Left lung (tissue), 10 donors: ENCODE measurements around the gene CALM1. TPM values are rescaled to one million over a fixed set of nuclear protein-coding genes. Genes with fewer than 3 reads are reported as not detected.

Experiments
- ATAC-seq: fragments of 200-7000 bp; cut with Tn5 transposase; one replicate; pipeline ENCODE4 v1.9.1; 2020; ENCODE audit warnings: moderate library complexity
- DNase-seq, 4 donors: peaks; one replicate each; pipeline ENCODE4 v3.0.0-alpha.2; 2013 to 2020
- H3K27ac ChIP-seq, 2 donors: fragments of 200-600 bp; sonication (generic) in 1 of 2; one replicate each; pipeline versions ENCODE4 v1.5.0 to v1.8.0; 2020 to 2021
- H3K27me3 ChIP-seq, 2 donors: fragments of 200-600 bp; sonication (generic) in 1 of 2; one replicate each; pipeline versions ENCODE4 v1.5.0 to v1.8.0; 2020 to 2021
- H3K36me3 ChIP-seq, 2 donors: fragments of 200-600 bp; sonication (generic) in 1 of 2; one replicate each; pipeline versions ENCODE4 v1.5.0 to v1.8.0; 2020 to 2021
- H3K4me1 ChIP-seq, 2 donors: fragments of 200-600 bp; one replicate each; pipeline ENCODE4 v1.8.0; 2021
- H3K4me3 ChIP-seq, 2 donors: fragments of 200-600 bp; sonication (generic) in 1 of 2; one replicate each; pipeline versions ENCODE4 v1.5.0 to v1.8.0; 2020 to 2021; ENCODE audit warnings: mild to moderate bottlenecking in 1 of 2
- H3K9me3 ChIP-seq, 2 donors: fragments of 200-600 bp; sonication (generic) in 1 of 2; one replicate each; pipeline versions ENCODE4 v1.5.0 to v1.8.0; 2020 to 2021
- intact Hi-C, 2 donors: fragments of 100-400 bp; cut with DNase I; formaldehyde crosslinking; loops; one replicate each; pipeline versions ENCODE4 v1.11.2 to v1.14.2; 2022
- polyA plus RNA-seq, 6 donors: library from polyadenylated mRNA; unstranded; fragments of 120-200 nt; gene quantifications; one replicate each; pipeline ENCODE4 v1.2.1, GENCODE V29; 2013; ENCODE audit not compliant: insufficient read length in 6 of 6
- total RNA-seq, 2 donors: library from RNA; stranded (reverse); fragmentation: NEBNext Ultra II Directional; extraction: Animal tissue kit (Norgen Biotek cat#: 25700); gene quantifications; one replicate each; pipeline ENCODE4 v1.2.1, GENCODE V29; 2021
- TF ChIP-seq, protein P1 (sequence below), 2 donors: fragments of 200-600 bp; sonication (generic) in 1 of 2; IDR thresholded peaks; one replicate each; pipeline versions ENCODE4 v1.5.0 to v1.8.0; 2021; ENCODE audit warnings: antibody characterized with exemption in 2 of 2
- donor health status: DM: no; HTN: yes; CAD: no.
- donor health status: DM: no; HTN: no; CAD: no.

Gene CALM1
- total and polyA plus RNA-seq, 8 donors: 553 to 767 (median 654) TPM

DNA sequence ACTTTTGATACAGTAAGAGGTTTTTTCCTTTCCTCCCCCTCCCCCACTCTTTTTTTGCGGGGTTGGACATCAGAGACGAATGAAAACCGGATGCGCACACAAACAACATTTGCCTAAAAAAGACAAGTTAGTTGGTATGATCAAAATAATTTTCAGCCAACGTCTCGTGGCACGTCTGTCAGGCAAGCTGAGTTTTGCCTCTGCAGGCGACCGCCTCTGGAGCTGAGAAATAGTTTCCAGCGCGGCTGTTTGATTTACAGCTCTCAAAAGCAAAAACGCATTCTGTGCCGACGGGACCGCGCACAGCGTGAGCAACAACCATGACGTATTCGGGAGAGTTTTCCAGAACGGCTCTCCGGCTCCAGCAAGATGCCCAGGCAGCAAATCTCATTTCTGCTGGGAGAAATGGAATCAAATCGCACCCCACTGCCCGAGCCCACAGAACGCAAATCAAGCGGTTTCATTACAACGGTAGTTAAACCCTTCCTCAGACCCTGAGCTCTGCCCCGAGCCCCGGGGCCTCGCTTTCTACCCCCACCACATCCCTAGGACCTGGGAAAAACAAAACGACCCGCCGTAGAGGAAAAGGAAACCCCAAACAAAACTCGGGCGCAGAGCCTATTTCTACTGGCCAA, 14.2 kb upstream of the CALM1 start:
- Histone ChIP-seq H3K27me3 (no peaks in the 10 kb centered on the region), H3K27ac (peak overlapping the region; percentile 97 to 100), H3K36me3 (no peaks in the 10 kb centered on the region), H3K9me3 (no peaks in the 10 kb centered on the region), H3K4me3 (peak overlapping the region; percentile 41 to 47), H3K4me1 (peaks cover 6 to 26% of the 10 kb centered on the region in 2 donors)
- DNase-seq (peak; percentile 71 to 88 (median 82)), ATAC-seq (peak; percentile 53)
- intact Hi-C loops: no loop called here
- TF ChIP-seq, protein P1, sequence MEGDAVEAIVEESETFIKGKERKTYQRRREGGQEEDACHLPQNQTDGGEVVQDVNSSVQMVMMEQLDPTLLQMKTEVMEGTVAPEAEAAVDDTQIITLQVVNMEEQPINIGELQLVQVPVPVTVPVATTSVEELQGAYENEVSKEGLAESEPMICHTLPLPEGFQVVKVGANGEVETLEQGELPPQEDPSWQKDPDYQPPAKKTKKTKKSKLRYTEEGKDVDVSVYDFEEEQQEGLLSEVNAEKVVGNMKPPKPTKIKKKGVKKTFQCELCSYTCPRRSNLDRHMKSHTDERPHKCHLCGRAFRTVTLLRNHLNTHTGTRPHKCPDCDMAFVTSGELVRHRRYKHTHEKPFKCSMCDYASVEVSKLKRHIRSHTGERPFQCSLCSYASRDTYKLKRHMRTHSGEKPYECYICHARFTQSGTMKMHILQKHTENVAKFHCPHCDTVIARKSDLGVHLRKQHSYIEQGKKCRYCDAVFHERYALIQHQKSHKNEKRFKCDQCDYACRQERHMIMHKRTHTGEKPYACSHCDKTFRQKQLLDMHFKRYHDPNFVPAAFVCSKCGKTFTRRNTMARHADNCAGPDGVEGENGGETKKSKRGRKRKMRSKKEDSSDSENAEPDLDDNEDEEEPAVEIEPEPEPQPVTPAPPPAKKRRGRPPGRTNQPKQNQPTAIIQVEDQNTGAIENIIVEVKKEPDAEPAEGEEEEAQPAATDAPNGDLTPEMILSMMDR (IDR thresholded peaks at IDR 0.05): no peak

DNA sequence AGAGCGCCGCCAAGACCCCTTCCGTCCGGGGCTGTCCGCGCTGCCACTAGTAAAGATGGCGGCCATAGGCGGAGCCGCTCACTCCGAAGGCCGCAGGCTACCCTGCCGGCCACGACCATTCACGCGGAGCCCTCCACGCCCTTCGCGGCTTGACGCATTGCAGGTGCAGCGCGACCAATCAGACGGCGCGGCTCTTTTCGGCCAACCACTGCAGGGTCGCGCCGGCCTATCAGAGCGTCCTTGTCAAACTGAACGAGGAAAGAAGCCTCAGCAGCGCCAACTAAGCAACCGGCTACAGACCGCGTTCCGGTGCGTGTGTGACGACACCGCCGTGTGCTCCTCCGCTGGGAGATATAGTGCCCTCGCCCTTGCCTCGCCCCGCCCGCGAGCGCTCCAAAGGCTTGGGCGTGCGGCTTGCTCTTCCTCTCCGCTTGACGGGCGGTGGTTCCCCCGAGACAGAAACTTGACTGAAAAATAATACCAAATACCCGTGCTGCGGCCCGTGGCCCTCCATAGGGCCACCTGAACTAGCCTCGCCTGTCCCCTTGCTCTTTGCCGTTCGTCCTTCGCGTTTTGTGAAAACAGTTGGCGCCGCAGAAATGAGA, 13.6 kb upstream of the CALM1 start:
- Histone ChIP-seq H3K27me3 (no peaks in the 10 kb centered on the region), H3K36me3 (no peaks in the 10 kb centered on the region), H3K4me3 (peak overlapping the region; percentile 41 to 47), H3K9me3 (no peaks in the 10 kb centered on the region), H3K27ac (peak overlapping the region; percentile 97 to 100), H3K4me1 (peaks cover 6 to 26% of the 10 kb centered on the region in 2 donors)
- peak; percentile 98 to 100 (median 100) for DNase-seq
- intact Hi-C loops: no loop called here
- TF ChIP-seq, protein P1 (IDR thresholded peaks at IDR 0.05): peak in 1 of 2 donors; percentile 56
- ATAC-seq: peak; percentile 93

DNA sequence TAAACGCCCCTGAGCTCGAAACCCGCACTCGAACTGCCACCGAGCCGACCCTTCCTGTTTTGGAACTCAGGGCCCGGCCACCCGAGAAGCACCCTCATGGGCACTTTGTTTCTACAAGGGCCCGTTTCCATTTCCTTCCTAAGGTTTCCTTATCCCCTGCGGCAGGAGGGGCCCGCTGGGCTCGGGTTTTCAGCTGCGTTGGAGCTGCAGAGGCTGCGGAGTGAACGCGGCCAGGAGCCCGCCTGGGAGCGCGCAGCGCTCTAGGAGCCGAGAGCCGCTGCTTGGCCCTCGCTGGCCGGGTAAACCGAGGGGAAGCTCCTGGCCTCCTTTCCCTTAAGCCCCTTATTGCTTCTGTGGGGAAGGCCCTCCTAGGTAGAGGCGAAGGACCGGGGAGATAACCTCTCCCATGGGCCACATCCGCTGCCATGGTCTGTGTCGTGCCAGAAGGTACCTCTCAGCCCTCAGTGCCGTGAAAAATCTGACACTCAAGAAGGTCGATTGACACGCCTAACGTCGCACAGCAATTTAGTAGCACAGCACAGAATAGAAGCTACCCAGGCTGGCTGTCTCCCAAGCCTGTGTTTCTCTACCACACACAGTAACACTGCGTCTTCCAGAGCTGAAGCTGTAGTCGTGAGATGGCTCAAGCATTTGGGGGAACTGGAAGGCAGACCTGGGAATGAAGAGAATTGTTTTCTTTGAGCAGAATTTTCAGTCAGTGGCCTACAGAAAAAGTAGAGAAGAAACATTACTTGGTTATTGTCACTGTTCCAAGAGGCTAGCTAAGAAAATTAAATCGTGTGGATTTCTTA, 12.9 kb upstream of the CALM1 start:
- DNase-seq (peak; percentile 59 to 89 (median 68)), ATAC-seq (peak; percentile 36)
- Histone ChIP-seq H3K36me3 (no peaks in the 10 kb centered on the region), H3K27me3 (no peaks in the 10 kb centered on the region), H3K4me1 (peaks cover 6 to 26% of the 10 kb centered on the region in 2 donors), H3K9me3 (no peaks in the 10 kb centered on the region), H3K4me3 (peak overlapping the region; percentile 41 to 47), H3K27ac (peak overlapping the region; percentile 97 to 100)
- TF ChIP-seq, protein P1 (IDR thresholded peaks at IDR 0.05): no peak
- intact Hi-C loops: no loop called here

DNA sequence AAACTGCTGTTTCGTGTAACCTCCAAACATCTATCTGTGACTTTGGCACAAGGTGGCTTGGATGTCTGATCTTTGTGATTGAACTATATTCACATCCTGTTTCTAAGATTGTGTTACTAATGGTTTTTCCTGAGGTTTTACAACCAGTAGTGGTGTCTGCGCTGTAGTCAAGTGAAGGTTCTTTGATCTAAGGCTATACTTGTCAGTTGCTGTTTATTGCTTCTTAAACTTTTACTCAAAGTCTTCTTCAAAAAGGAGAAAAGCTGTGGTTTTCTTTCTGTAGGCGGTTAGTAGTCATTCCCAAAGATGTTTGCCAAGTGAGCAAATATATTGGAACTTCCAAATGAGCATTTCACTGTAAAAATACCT, 12.3 kb upstream of the CALM1 start:
- DNase-seq (no peak), ATAC-seq (no peak)
- Histone ChIP-seq H3K4me1 (peaks cover 6 to 26% of the 10 kb centered on the region in 2 donors), H3K27ac (peak overlapping the region; percentile 97 to 100), H3K9me3 (no peaks in the 10 kb centered on the region), H3K36me3 (no peaks in the 10 kb centered on the region), H3K4me3 (peak overlapping the region in 1 of 2 donors; percentile 47), H3K27me3 (no peaks in the 10 kb centered on the region)
- TF ChIP-seq, protein P1 (IDR thresholded peaks at IDR 0.05): no peak
- intact Hi-C loops: no loop called here

DNA sequence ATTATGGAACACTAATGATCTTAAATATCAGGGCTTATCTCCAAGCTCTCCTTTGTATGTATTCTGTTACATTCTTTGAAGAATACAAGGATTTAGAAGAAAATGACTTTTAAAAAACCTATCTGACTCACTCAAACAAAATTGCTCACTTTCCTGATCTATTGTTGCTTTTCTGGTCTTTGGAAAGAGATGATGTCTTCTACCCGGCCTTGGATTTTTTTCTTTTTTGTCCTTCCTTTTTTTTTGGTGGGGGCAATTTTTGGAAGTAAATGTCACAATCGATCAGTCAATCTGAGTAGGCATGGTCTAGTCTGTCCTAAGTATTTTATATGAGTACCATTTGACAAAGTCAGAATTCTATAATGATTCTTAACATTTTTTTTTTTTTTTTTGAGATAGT, 10.5 kb upstream of the CALM1 start:
- ATAC-seq (no peak), DNase-seq (no peak)
- no peaks in the 10 kb centered on the region for H3K9me3 ChIP-seq
- no peak overlapping the region for H3K27ac ChIP-seq
- no peaks in the 10 kb centered on the region for H3K27me3 ChIP-seq
- H3K4me3 ChIP-seq: no peak overlapping the region
- intact Hi-C loops: no loop called here
- no peaks in the 10 kb centered on the region for H3K36me3 ChIP-seq
- TF ChIP-seq, protein P1 (IDR thresholded peaks at IDR 0.05): no peak
- peaks cover 6 to 25% of the 10 kb centered on the region in 2 donors for H3K4me1 ChIP-seq
